ENCODE measurements around the gene SNRPE.

DNA sequence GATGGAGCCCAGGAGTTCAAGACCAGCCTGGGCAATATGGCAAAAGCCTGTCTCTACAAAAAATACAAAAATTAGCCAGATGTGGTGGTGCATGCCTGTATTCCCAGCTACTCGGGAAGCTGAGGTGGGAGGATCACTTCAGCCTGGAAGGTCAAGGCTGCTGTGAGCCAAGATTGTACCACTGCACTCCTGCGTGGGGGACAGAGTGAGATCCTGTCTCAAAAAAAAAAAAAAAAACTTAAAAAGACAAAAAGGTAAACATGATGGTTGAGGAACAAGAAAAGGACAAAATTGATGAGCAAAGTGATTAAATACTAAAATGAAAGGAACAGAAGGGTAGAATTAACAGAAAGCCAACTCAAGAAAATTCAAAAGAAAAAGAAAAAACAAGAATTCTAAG is 30.6 kb downstream of the SNRPE start:
- TF ChIP-seq, protein P1, sequence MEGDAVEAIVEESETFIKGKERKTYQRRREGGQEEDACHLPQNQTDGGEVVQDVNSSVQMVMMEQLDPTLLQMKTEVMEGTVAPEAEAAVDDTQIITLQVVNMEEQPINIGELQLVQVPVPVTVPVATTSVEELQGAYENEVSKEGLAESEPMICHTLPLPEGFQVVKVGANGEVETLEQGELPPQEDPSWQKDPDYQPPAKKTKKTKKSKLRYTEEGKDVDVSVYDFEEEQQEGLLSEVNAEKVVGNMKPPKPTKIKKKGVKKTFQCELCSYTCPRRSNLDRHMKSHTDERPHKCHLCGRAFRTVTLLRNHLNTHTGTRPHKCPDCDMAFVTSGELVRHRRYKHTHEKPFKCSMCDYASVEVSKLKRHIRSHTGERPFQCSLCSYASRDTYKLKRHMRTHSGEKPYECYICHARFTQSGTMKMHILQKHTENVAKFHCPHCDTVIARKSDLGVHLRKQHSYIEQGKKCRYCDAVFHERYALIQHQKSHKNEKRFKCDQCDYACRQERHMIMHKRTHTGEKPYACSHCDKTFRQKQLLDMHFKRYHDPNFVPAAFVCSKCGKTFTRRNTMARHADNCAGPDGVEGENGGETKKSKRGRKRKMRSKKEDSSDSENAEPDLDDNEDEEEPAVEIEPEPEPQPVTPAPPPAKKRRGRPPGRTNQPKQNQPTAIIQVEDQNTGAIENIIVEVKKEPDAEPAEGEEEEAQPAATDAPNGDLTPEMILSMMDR (IDR thresholded peaks at IDR 0.05; ENCODE audit: insufficient read depth, low read length), result no peak
- no peak for TF ChIP-seq POLR2AphosphoS5 (IDR thresholded peaks at IDR 0.05; ENCODE audit: low read depth)
- TF ChIP-seq, protein P2, sequence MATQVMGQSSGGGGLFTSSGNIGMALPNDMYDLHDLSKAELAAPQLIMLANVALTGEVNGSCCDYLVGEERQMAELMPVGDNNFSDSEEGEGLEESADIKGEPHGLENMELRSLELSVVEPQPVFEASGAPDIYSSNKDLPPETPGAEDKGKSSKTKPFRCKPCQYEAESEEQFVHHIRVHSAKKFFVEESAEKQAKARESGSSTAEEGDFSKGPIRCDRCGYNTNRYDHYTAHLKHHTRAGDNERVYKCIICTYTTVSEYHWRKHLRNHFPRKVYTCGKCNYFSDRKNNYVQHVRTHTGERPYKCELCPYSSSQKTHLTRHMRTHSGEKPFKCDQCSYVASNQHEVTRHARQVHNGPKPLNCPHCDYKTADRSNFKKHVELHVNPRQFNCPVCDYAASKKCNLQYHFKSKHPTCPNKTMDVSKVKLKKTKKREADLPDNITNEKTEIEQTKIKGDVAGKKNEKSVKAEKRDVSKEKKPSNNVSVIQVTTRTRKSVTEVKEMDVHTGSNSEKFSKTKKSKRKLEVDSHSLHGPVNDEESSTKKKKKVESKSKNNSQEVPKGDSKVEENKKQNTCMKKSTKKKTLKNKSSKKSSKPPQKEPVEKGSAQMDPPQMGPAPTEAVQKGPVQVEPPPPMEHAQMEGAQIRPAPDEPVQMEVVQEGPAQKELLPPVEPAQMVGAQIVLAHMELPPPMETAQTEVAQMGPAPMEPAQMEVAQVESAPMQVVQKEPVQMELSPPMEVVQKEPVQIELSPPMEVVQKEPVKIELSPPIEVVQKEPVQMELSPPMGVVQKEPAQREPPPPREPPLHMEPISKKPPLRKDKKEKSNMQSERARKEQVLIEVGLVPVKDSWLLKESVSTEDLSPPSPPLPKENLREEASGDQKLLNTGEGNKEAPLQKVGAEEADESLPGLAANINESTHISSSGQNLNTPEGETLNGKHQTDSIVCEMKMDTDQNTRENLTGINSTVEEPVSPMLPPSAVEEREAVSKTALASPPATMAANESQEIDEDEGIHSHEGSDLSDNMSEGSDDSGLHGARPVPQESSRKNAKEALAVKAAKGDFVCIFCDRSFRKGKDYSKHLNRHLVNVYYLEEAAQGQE (IDR thresholded peaks at IDR 0.05; ENCODE audit: insufficient replicate concordance, low read depth), result no peak
